Erythroblast (primary cell): ENCODE measurements around the gene SSTR3.

Source experiments
- GATA1 ChIP-seq: IDR thresholded peaks from 2 replicates; pipeline ENCODE4 v1.6.1; 2011; ENCODE audit warnings: low read depth, mild to moderate bottlenecking, control low read depth, low read length, moderate library complexity
- POLR2A ChIP-seq: IDR thresholded peaks from 2 replicates; pipeline ENCODE4 v1.6.1; 2011; ENCODE audit warnings: mild to moderate bottlenecking, low read length

GRCh38 chr22:37205046-37205445 lies 7.2 kb downstream of the SSTR3 start:
- no peak for TF ChIP-seq POLR2A
- TF ChIP-seq GATA1, result no peak
